Brain microvascular endothelial cell (primary cell): ENCODE data around the gene ENOX1.

ENCODE experiments used
- DNase-seq: peaks from one replicate; pipeline ENCODE4 v3.0.0-alpha.2; 2020
- H3K27ac ChIP-seq: fragments of 250-450 bp; sonication (Bioruptor Pico); 2 replicates; pipeline ENCODE4 v1.5.1; 2020; ENCODE audit warnings: mild to moderate bottlenecking, moderate library complexity
- H3K27me3 ChIP-seq: fragments of 250-450 bp; sonication (Bioruptor Pico); replicated peaks from 2 replicates; pipeline ENCODE4 v1.5.1; 2020; ENCODE audit warnings: mild to moderate bottlenecking
- H3K36me3 ChIP-seq: fragments of 250-450 bp; sonication (Bioruptor Pico); replicated peaks from 2 replicates; pipeline ENCODE4 v1.5.1; 2020; ENCODE audit warnings: mild to moderate bottlenecking
- H3K4me3 ChIP-seq: 2 replicates; pipeline ENCODE4 v1.5.1; 2011; ENCODE audit warnings: low read depth, mild to moderate bottlenecking, control low read depth, low read length, moderate library complexity
- in situ Hi-C: cut with HindIII; loops from 2 replicates; pipeline ENCODE4 v1.10.0; 2017; ENCODE audit warnings: low sequenced_read_pairs, low pct_ligation_motif_present
- TF ChIP-seq, protein P1 (sequence below): IDR thresholded peaks from 2 replicates; pipeline ENCODE4 v1.5.1; 2011; ENCODE audit warnings: low read depth, mild to moderate bottlenecking, moderate library complexity, low read length, control low read depth, inconsistent platforms; ENCODE audit errors: missing control alignments

ENOX1 gene

DNA sequence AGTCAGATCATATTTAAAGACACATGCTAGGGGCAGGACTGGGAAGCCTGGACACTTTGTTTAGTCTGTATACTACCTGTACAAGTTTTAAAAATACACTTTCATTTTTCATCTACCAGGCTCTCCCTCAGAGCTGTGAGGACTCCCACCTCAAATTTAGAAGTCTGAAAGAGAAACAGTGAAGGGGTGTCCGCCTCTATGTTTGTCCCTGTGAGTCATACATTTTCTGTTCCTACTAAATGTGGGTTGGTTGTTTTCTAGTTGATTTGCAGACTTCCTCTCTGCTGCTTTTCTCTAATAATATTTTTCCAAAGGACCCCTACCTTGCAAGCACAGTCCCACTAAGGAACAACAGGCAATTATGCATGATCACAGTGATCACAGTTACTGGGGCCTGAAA is 110.5 kb downstream of the ENOX1 start:
- in situ Hi-C loops, result no loop called here
- TF ChIP-seq, protein P1, sequence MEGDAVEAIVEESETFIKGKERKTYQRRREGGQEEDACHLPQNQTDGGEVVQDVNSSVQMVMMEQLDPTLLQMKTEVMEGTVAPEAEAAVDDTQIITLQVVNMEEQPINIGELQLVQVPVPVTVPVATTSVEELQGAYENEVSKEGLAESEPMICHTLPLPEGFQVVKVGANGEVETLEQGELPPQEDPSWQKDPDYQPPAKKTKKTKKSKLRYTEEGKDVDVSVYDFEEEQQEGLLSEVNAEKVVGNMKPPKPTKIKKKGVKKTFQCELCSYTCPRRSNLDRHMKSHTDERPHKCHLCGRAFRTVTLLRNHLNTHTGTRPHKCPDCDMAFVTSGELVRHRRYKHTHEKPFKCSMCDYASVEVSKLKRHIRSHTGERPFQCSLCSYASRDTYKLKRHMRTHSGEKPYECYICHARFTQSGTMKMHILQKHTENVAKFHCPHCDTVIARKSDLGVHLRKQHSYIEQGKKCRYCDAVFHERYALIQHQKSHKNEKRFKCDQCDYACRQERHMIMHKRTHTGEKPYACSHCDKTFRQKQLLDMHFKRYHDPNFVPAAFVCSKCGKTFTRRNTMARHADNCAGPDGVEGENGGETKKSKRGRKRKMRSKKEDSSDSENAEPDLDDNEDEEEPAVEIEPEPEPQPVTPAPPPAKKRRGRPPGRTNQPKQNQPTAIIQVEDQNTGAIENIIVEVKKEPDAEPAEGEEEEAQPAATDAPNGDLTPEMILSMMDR, result no peak
- no peak for DNase-seq
- Histone ChIP-seq H3K27me3 (no peaks in the 10 kb centered on the region), H3K36me3 (no peaks in the 10 kb centered on the region), H3K27ac (no peak overlapping the region), H3K4me3 (no peak overlapping the region)

DNA sequence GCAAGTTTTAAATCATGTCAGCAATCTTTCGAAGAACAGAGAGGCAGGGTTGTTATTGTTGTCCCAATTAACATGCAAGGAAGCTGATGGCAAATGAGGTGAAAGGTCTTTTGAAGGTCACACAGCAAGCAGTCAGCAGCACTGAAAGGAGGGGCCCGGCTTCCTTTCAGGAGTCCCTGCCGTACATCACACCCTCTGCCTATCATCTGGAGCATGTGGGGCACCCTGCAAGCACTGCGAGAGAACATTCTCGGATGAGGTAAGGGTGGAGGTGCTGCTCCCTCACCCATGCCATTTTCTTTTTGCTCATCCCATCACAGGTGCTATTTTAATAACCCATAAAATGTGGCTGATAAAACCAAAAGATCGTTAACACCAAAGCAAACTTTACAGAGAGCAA is 111.2 kb downstream of the ENOX1 start:
- Histone ChIP-seq H3K27me3 (no peaks in the 10 kb centered on the region), H3K27ac (no peak overlapping the region), H3K4me3 (no peak overlapping the region), H3K36me3 (no peaks in the 10 kb centered on the region)
- in situ Hi-C loops, result no loop called here
- TF ChIP-seq, protein P1, result no peak
- no peak for DNase-seq

DNA sequence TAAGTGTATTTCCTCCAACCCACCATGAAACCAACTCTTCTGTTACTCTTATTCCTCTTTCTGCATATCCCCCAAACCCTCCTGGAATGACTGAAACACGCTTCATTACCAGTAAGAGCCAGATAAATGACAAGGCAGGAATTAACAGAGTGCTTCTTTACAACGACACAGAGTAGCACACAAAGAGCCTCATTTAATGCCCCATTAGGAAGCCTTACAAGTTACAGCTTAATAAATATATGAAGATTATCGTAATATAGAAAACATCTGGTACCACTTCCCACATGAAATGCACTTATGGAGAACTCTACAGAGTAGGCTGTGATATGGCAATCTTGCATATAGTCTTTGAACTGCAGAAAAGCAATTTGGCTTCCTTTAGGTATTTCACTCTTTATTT is 116.8 kb downstream of the ENOX1 start:
- Histone ChIP-seq H3K27me3 (no peaks in the 10 kb centered on the region), H3K4me3 (no peak overlapping the region), H3K36me3 (no peaks in the 10 kb centered on the region), H3K27ac (no peak overlapping the region)
- no peak for DNase-seq
- in situ Hi-C loops, result no loop called here
- TF ChIP-seq, protein P1, result no peak

DNA sequence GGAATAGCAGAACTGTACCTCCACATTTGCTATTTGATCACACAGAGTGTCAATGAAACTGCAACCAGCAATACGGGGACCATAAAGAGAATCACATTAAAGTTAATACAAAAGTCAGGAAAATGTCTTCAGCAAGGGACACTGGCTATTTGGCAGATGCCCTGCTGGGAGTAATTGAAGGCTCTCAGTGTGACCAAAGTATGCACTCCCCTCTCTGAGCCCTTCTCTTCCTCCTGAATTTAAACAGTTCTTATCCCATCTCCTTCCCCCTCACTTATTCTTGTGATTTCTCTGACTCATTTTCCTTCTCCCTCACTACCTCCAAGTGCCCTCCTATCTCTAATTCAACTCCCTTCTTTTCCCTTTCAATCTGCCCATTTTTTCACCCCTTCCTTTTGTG is 117.7 kb downstream of the ENOX1 start:
- H3K36me3 ChIP-seq, result no peaks in the 10 kb centered on the region

DNA sequence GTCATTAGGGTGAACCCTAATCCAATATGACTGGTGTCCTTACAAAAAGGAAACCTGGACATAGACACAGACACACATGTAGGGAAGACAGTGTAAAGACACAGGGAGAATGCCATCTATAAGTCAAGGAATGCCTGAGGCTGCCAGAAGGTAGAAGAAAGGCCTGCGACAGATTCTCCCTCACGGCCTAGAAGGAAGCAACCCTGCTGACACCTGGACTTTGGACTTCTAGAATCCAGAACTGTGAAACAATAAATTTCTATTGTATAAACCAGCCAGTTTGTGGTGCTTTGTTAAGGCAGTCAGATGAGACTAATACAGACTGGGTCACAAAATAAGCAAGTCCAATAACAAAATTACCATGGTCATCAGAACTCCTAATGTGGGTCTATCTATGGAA is 120.4 kb downstream of the ENOX1 start:
- Histone ChIP-seq H3K36me3 (no peaks in the 10 kb centered on the region), H3K27me3 (no peaks in the 10 kb centered on the region), H3K4me3 (no peak overlapping the region), H3K27ac (no peak overlapping the region)
- in situ Hi-C loops, result no loop called here
- TF ChIP-seq, protein P1, result no peak
- no peak for DNase-seq

More for the DNA sequence above, 117.7 kb downstream of the ENOX1 start:
- H3K27ac ChIP-seq, result no peak overlapping the region
- no peak overlapping the region for H3K4me3 ChIP-seq
- DNase-seq, result no peak
- in situ Hi-C loops, result no loop called here
- TF ChIP-seq, protein P1, result no peak
- no peaks in the 10 kb centered on the region for H3K27me3 ChIP-seq

DNA sequence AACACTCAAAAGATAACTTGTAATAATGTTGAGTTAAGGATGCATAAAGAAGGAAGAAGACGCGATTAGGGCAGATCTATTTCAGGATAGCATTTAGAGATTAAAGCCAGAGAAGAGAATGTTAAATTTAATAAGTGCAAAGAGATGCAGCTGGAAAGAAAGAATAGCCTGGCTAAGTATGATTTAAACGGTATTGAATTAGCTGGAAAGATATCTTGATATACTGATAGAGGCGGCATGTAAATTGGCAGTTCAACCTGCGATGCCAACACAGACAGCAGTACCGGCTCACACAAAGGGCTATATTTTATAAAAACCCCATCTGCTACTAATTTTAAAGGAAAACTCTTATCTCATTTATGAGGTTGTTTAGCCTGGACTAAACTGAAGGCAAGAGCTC is 121.4 kb downstream of the ENOX1 start:
- DNase-seq, result no peak
- Histone ChIP-seq H3K27me3 (no peaks in the 10 kb centered on the region), H3K36me3 (no peaks in the 10 kb centered on the region), H3K4me3 (no peak overlapping the region), H3K27ac (no peak overlapping the region)
- TF ChIP-seq, protein P1, result no peak
- in situ Hi-C loops, result no loop called here
